ENCODE results near the gene TCF4.

GRCh38 chr18:55500316-55501086 is 87.5 kb downstream of the TCF4 start:
- no peak for TF ChIP-seq POLR2A (IDR thresholded peaks at IDR 0.05)
- TF ChIP-seq CTCF (IDR thresholded peaks at IDR 0.05 in 8 of 11, conservative IDR thresholded peaks at IDR 0.05 in 3 of 11): no peak
- TF ChIP-seq POLR2AphosphoS5 (IDR thresholded peaks at IDR 0.05): no peak

Measured in spleen (tissue), 7 donors.